PFSK-1 (cell line): ENCODE data around the gene DAPP1.

Experiments used
- FOXP2 ChIP-seq: optimal IDR thresholded peaks from 2 replicates; pipeline ENCODE3; 2011; ENCODE audit warnings: borderline replicate concordance, control low read depth, inconsistent platforms; ENCODE audit not compliant: insufficient read depth; ENCODE audit errors: extremely low read length, extremely low read depth
- POLR2AphosphoS5 ChIP-seq: IDR thresholded peaks from 2 replicates; pipeline ENCODE4 v1.6.1; 2012; ENCODE audit warnings: low read depth, mild to moderate bottlenecking, control low read depth, low read length, moderate library complexity
- REST ChIP-seq, 2 experiments: IDR thresholded peaks; 2 replicates each; pipeline versions ENCODE4 v1.6.1 to v1.8.0; 2011 to 2012; ENCODE audit warnings: low read depth in 2 of 2, low read length in 2 of 2, control low read depth in 1 of 2, inconsistent platforms in 1 of 2, mild to moderate bottlenecking in 1 of 2, moderate library complexity in 1 of 2; ENCODE audit not compliant: insufficient read depth in 1 of 2
- SIN3A ChIP-seq: IDR thresholded peaks from 2 replicates; pipeline ENCODE4 v1.6.1; 2012; ENCODE audit warnings: mild to moderate bottlenecking, low read length, moderate library complexity, borderline replicate concordance; ENCODE audit not compliant: insufficient read depth
- TAF1 ChIP-seq: IDR thresholded peaks from 2 replicates; pipeline ENCODE4 v1.6.1; 2012; ENCODE audit warnings: low read length, control low read depth, borderline replicate concordance; ENCODE audit not compliant: insufficient read depth

The DAPP1 gene

GRCh38 chr4:99822734-99823133 is 6.1 kb downstream of the DAPP1 start:
- TF ChIP-seq TAF1: no peak
- no peak for TF ChIP-seq SIN3A
- no peak for TF ChIP-seq POLR2AphosphoS5
- TF ChIP-seq REST (IDR thresholded peaks at IDR 0.05; ENCODE audit: insufficient read depth in 1 of 2, low read depth in 2 of 2, low read length in 2 of 2): no peak

GRCh38 chr4:99824070-99824599 is 7.5 kb downstream of the DAPP1 start:
- TF ChIP-seq SIN3A (no peak), TAF1 (no peak), POLR2AphosphoS5 (no peak), REST (IDR thresholded peaks at IDR 0.05; ENCODE audit: insufficient read depth in 1 of 2, low read depth in 2 of 2, low read length in 2 of 2) (no peak), FOXP2 (no peak)

- TF ChIP-seq SIN3A (no peak), TAF1 (no peak), REST (IDR thresholded peaks at IDR 0.05; ENCODE audit: insufficient read depth in 1 of 2, low read depth in 2 of 2, low read length in 2 of 2) (no peak), FOXP2 (no peak), POLR2AphosphoS5 (no peak)
Observed at GRCh38 chr4:99825272-99825671, 8.6 kb downstream of the DAPP1 start.

- TF ChIP-seq TAF1 (no peak), REST (IDR thresholded peaks at IDR 0.05; ENCODE audit: insufficient read depth in 1 of 2, low read depth in 2 of 2, low read length in 2 of 2) (no peak)
Observed at GRCh38 chr4:99826016-99826415, 9.4 kb downstream of the DAPP1 start.

- no peak for TF ChIP-seq SIN3A
Observed at GRCh38 chr4:99827454-99827853, 10.8 kb downstream of the DAPP1 start.

- TF ChIP-seq TAF1: no peak
- TF ChIP-seq REST (IDR thresholded peaks at IDR 0.05; ENCODE audit: insufficient read depth in 1 of 2, low read depth in 2 of 2, low read length in 2 of 2): no peak
- TF ChIP-seq SIN3A: no peak
- TF ChIP-seq POLR2AphosphoS5: no peak
Observed at GRCh38 chr4:99827857-99828256, 11.2 kb downstream of the DAPP1 start.
